HK-2 (cell line): ENCODE results near the gene TJP1.
"Not testable (repeated sequence)": the region's sequence is repeated elsewhere in the genome, so short reads cannot be mapped to it uniquely, and the experiment has no call there.

Experiments used
- DNase-seq: peaks from one replicate; pipeline ENCODE4 v3.0.0-alpha.2; 2018; ENCODE audit not compliant: unreplicated experiment

The TJP1 gene

GRCh38 chr15:29704950-29705597 is 117.2 kb downstream of the TJP1 start:
- DNase-seq = no peak

DNA sequence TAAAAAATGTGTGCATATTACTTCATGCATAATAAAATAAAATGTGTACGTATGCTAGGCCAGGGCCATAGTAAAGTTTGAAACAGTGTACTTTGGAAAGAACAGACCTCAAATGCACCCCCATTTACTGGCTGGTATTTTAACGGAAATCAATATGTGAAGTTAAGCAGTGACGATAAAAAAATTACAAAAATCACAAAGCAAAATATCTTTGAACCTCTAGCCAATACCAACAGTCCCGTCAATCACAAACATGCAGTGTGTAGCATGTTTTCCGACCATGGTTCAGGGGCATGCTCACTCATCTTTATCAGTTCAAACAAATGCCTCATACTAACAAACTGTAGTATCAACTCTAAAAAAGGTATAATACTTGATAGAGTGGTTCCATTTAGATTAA is 121.1 kb downstream of the TJP1 start:
- DNase-seq = no peak

GRCh38 chr15:29700296-29700695 is 122.0 kb downstream of the TJP1 start:
- DNase-seq = no peak

DNA sequence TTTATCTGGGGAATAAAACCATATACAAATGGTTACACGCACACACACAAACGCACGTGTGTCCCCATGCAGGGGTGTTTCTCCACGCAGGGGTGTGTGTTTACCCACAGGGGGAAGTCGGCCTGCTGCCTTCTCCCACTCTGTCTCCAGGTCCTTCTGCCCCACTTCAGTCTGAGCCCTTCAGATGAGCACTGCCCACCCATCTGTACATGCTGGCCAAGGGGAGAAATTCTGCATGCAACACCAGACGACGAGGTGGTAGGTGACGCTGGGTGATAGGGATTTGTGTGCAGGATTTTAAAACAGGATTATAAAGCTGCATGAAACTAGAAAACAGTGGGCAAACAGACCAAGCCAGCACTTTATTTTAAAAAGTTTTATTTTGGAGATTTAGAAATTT is 122.5 kb downstream of the TJP1 start:
- no peak for DNase-seq

GRCh38 chr15:29698030-29698701 is 124.1 kb downstream of the TJP1 start:
- DNase-seq = peak; percentile 66

GRCh38 chr15:29696950-29697738 is 125.1 kb downstream of the TJP1 start:
- no peak for DNase-seq

GRCh38 chr15:29696506-29696905 is 125.8 kb downstream of the TJP1 start:
- DNase-seq = not testable (repeated sequence)

DNA sequence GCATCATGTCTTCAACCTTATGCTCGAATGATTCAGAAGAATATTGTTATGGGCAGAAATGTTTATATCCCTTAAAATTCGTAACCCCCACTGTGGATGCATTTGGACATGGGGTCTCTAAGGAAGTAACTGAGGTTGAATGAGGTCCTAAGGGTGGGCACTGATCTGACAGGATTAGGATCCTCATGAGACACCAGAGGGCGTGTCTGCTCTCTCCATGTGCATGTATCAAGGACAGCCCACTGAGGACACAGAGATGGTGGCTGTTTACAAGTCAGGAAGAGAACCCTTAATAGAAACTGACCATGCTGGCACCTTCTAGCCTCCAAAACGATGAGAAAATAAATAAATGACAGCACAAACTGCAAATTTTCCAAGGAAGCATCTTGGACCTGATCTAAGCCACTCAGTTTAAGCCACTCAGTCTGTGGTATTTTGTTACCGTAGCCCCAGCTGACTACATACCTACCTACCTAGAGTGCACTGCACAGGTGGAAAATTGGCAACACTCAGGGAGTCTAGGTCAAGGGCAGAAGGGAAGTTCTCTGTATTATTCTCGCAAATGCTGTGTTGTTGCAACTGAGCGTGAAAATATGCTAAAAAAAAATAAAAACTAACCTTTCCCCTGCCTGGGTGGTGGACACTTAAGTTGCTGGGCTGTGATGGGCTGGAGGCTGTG is 126.6 kb downstream of the TJP1 start:
- no peak for DNase-seq

DNA sequence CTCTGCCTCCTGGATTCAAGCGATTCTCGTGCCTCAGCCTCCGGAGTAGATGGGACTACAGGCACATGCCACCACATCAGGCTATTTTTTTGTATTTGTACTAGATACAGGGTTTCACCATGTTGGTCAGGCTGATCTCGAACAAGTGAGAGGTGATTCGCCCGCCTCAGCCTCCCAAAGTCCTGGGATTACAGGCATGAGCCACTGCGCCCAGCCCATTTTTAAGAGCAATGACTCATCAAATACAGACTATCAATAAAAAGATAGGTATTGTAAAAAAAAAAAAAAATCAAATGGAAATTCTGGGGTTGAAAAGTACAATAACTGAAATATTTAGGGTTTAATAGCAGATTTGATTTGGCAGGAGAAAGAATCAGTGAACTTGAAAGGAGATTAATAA is 129.0 kb downstream of the TJP1 start:
- no peak for DNase-seq

- DNase-seq = no peak
Measured at GRCh38 chr15:29692527-29692926, 129.7 kb downstream of the TJP1 start.

DNA sequence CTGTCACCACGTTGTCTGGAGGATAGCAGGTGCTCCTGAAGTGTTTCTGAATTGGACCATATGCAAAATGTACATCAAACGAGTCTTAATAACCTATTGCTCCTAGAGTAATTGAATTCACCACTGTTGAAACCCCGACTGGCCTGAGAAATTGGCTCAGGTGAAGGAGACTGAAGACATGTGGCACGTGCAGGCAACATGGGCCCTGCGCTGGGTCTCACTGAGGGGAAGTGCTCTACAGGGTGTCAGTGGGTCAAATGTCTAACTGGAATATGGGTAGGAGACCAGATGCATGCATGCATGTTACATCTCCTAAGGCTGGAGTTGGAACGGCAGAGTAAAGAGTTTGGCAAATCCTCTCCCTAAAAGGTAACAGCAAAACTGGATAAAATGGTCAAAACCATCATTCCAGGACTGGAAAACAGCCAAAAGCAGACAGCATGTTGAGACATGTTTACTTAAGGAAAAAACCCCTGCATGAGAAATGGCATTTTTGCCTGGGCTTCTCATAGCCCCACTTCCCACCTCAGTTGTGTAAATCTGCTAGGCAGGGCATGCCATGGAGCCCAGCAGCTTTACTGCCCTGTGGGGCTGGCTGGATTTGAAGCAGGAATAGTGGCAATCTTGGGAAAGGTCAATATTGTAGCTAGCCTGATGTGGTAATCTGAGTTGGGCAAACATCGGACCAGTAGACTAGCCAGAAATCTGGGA is 131.3 kb downstream of the TJP1 start:
- no peak for DNase-seq

GRCh38 chr15:29689287-29689986 is 132.8 kb downstream of the TJP1 start:
- DNase-seq = no peak

- DNase-seq = no peak
Measured at GRCh38 chr15:29688506-29689286, 133.6 kb downstream of the TJP1 start.

DNA sequence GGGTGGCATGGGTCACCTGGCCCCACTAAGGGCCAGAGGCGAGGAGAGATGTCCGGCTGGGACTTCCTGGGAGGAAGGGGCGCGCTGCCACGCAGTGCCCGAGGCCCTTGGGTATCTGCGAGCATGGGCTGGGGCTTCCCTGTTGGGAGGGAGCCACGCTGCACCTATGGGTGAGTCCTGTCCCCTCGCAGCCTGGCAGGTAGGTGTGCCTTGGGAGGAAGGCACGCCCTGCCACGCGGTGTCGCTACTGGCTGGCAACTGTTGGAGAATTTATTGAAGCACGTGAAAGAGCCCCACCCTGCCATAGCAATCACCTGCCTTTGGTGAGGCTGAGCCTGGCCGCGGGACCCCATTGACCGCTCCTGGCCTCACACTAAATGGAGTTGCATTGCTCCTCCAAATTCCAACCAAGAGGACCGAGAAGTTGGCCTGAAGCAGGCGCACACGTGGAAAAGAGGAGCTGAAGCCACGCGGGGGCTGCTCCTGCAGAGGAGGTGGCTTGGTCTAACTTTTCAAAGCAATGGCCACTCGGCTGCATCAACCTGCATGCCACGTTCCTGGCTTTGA is 134.2 kb downstream of the TJP1 start:
- DNase-seq = no peak

GRCh38 chr15:29687204-29687815 is 135.0 kb downstream of the TJP1 start:
- no peak for DNase-seq

DNA sequence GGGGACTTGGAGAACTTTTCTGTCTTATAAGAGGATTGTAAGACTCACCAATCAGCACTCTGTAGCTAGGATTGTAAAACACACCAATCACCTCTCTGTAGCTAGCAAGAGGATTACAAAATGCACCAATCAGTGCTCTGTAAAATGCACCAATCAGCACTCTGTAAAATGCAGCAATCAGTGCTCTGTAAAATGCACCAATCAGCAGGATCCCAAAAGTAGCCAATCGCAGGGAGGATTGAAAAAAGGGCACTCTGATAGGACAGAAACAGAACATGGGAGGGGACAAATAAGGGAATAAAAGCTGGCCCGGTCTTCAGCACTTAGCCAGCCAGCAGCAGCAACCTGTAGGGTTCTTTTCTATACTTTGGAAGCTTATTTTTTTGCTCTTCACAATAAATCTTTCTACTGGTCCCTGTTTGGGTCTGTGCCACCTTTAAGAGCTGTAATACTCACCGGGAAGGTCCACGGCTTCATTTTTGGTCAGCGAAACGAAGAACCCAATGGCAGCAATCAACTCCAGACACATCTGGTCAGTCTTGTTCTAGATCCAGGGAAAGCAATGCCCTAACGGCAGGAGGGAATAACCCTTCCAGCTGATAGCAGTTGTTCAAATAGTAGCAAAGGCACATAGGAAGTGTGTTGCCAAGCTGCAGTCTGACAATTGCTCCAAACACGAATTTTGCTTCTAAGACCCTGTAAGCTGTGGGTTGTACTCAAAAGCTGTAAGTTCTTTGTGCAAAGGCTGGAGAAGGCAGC is 135.6 kb downstream of the TJP1 start:
- DNase-seq = no peak

DNA sequence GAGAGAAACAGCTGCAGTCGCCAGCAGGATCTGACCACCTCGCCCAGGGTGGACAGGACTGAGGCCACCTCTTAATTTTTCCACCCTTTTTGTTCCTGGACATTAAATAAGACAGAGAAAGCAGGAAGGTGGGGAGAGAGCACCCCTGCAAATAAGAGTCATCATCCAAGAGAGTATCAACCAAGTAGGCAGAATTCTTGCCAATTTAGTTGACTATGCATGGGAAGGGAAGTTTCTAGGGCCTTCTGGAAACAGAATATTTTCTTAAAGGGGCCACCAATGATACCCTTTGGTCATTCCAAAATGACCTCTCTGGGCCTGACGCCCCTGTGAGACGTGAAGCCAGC is 136.2 kb downstream of the TJP1 start:
- DNase-seq = no peak

- no peak for DNase-seq
Measured at GRCh38 chr15:29685156-29686078, 136.9 kb downstream of the TJP1 start.
